DMS114 treated with DMSO at 0.1 percent for 48 hours (cell line): Measurements from ENCODE around the gene RHOU.
"Not testable (repeated sequence)": the region's sequence is repeated elsewhere in the genome, so short reads cannot be mapped to it uniquely, and the experiment has no call there.

Experiments used
- DNase-seq: peaks from one replicate; lab custom pipeline; 2025; ENCODE audit not compliant: unreplicated experiment; lab: John Stamatoyannopoulos, UW

Gene RHOU

DNA sequence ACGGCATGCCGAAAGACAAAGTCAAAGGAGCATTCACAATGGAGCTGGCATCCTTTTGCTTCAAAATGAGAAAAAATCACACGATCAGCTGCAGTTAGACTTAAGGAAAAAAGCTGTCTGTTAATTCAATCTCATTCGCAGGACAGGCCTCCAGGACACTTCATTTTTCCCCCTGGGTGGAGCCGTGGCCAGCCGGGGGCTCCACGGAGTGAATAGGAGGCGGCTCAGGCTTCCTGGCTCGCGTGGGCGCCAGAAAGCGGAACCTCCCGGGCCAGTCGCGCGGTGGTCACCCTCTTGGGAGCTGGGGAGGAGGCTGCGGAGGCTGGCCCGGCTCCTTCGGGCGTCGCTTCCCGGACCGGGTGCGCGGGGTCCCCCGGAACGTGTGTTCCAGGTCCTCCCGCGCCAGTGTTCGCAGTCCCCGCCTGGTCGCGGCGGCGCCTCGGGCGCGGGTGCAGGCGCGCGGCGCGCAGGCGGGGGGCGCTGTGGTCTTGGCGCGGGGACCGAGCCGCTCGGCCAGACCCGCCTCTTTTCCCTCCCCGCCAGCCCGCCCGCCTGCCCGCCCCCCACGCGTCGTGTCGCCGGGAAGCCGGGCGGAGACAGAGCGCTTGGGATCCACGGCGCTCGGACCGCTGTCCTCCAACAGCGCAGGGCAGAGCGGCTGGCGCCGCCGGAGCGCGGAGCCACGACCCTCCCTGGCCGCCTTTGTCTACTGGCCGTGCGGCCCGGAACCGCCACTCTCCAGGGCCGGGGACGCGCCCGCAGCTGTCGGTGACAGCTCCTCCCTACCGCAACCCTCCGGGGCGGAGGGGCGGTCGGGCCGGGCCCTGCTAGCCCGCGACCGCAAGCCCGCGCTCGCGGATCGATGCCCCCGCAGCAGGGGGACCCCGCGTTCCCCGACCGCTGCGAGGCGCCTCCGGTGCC, at the start of gene RHOU:
Gene RHOU, plus strand, starts transcription at position 599 of the 921 bp plus-strand sequence. Its CDS starts 264 bp downstream, at position 863.
- peak; percentile 52 for DNase-seq

DNA sequence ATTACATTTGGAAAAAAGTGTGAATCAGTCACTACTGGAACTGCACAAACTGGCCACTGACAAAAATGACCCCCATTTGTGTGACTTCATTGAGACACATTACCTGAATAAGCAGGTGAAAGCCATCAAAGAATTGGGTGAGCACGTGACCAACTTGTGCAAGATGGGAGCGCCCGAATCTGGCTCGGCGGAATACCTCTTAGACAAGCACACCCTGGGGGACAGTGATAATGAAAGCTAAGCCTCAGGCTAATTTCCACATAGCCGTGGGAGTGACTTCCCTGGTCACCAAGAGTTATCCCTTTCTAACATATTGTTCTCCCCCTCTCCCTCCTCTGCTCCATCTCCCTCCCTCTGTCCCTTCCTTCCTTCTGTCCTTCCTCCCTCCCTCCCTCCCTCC, 47.7 kb upstream of the RHOU start:
- no peak for DNase-seq

DNA sequence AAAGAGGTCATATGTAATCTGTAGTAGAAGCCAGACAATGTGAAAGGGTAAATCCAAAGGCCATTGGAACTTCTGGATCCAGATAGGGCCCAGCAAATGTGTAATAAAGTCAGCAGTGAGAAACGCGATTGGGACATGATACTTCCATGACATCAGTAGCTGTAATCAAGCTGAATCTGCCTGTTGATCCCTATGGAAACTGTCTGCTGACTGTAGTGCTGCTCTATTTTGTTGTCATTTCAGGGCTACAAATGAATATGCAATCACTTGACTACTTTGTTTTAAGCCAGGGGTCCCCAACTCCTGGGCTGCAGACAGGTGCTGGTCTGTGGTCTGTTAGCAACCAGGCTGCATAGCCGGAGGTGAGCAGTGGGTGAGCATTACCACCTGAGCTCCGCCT, 46.0 kb upstream of the RHOU start:
- DNase-seq, result no peak

DNA sequence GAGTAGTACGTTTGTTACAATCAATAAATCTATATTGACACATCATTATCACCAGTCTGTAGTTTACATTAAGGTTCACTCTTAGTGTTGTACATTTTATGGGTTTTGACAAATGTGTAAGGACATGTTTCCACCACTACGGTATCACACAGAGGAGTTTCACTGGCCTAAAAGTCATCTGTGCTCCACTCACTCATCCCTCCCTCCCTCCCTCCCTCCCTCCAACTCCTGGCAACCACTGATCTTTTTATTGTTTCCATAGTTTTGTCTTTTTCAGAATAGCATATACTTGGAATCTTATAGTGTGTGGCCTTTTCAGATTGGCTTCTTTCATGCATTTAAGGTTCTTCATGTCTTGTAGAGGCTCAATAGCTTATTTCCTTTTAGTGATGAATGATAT, 44.1 kb upstream of the RHOU start:
- no peak for DNase-seq

DNA sequence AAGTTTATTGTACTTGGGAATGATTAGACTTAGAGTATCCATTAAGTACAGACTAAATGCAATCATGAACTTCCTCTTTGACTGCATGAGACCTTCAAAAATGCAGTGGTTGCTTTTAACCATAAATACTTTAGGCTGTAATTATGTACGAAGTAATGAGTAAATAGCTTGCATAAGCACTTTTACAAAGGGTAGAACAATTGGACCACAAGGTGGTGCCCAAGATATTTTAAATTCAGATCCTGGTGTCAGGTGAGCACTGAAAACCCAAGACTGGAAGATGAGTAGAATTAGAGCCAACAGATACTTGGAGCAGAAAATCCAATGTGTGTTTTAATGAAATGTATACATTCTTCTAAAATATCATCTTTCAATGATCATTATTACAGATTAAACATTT, 43.4 kb upstream of the RHOU start:
- DNase-seq, result peak; percentile 23

DNA sequence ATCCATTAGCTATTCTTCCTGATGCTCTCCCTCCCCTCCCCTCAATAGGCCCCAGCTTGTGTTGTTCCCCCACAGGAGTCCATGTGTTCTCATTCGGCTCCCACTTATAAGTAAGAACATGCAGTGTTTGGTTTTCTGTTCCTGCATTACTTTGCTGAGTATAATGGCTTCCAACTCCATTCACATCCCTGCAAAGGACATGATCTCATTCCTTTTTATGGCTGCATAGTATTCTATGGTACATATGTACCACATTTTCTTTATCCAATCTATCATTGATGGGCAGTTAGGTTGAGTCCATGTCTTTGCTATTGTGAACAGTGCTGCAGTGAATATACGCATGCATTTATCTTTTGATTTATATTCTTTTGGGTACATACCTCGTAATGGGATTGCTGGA, 40.8 kb upstream of the RHOU start:
- DNase-seq, result not testable (repeated sequence)

DNA sequence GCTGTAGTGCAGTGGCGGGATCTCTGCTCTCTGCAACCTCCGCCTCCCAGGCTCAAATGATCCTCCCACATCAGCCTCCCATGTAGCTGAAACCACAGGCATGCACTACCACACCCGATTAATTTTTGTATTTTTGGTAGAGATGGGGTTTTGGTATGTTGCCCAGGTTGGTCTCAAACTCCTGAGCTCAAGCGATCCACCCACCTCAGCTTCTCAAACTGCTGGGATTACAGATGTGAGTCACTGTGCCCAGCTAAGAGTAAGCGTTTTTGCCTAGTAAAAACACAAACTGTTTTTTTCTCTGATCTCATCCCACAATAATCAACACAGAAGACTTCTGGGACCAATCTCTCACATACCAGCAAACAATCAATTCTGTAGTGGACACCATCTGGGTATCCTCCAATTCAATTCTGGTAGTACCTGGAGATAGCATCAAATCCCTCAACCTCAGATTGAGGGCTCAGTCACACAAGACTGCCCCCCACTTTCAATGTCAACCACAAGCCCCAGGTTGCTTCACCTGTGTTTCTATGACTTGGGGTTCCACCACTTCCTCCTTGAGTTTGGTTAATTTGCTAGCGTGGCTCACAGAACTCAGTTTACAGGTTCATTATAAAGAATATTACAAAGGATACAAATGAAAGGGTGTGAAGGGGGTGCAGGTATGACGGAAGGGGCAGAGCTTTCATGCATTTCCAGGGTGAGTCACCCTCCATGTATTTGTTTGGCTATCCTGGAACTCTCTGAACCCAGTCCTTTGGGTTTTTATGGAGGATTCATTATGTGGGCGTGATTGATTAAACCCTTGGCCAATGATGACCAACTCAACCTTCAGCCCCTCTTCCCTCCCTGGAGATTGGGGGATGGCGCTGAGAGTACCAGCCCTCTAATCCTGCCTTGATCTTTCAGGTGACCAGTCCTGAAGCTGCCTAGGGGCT, 40.0 kb upstream of the RHOU start:
- DNase-seq, result no peak

DNA sequence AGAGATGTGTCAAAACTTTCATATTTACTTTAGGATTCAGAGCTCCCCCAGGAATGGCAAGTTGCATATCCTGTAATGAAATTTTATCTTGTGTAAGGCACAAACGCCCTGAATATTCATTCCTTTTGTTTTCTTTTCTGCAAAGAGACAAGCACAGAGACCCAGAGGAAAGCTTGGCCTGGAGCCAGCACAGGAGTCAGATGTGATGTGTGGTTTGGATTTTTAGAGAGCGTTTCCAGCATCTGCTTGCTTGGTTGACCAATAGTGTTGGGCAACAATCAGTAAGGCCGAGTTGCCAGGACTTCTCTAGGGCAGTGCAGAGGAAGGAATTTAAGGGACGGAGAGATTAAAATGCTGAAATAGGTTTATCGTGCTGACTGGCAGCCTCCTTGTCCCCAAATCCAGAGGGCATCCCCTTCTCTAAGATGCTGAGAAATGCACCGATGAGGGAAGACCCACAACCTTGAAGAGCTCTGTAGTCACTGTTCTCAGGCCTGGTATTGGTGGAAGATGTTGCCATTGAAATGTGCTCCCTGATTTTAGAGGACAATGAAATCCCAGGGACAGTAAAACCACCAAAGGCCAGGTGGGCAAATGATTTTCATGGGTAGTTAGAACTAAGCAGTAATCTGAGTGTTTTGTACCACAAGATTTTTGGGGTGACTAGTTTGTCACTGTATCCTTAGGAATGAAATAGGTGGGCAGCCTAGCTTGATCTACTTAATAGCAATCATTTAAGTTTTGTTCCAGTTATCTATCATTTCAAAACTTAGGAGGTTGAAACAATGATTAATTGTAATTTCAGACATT, 37.9 kb upstream of the RHOU start:
- no peak for DNase-seq

DNA sequence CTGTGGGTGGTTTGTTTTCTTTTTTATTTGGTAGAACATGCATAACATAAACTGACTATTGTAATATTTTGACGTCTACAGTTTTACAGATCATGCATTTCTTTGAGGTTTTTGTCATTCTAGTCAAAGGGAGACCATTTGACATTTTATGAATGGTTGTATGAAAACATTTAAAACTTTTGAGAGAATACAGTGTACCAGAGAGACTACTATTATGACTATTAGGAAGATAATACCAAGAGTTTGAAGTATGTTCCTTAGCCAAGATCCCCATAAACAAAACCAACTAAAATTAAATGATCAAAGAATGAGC, 37.3 kb upstream of the RHOU start:
- no peak for DNase-seq

DNA sequence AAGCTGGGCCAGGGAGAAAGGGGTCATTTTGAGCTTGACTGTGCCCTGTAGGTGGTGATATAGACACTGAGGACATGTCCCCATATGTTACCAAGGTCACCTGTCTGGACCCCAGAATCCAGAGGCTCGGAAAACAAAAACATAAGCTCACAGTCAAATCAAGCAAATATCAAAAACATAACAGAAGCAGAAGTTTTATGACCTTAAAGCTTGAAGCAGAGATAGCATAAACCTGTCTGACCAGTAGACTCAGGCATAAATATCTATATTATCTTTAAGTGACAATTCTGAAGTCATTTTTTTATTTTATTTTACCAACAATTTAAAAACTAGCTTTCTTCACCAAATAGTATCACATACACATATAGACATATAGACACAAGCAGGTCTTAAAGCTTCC, 32.8 kb upstream of the RHOU start:
- no peak for DNase-seq

DNA sequence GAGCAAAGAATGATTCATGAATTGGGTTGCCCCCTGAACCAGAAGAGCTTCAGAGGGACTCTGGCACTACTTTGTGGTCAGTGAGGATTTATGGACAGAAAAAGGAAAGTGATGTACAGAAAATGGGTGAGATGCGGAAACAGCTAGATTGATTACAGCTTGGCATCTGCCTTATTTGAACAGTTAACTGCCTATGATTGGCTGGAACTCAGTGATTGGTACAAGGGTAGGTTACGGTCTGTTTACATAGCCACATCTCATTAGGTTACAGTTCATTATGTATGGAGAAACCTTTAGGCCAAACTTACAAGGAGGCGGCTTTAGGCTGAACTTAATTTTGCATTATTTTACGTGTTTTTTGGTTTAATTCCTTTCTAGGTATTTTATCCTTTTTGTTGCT, 29.0 kb upstream of the RHOU start:
- DNase-seq, result no peak

DNA sequence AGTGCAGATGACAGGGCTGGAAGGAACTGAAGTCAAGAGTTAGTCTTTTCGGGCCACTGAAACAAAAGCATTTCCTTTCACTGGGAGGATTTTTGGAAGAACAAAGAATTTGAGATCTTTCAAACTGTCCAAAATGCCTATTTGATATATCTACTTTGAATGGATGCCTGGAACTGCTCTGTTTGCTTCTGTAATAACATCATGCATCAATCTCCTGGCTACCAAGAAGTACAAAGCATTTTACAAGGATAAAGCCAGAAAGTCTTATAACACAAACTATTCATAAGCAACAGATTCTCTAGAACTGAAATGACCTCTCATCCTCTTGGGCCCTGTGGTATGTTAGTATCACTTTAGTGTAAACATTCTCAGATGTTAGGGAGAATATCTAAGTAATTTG, 18.2 kb upstream of the RHOU start:
- no peak for DNase-seq

DNA sequence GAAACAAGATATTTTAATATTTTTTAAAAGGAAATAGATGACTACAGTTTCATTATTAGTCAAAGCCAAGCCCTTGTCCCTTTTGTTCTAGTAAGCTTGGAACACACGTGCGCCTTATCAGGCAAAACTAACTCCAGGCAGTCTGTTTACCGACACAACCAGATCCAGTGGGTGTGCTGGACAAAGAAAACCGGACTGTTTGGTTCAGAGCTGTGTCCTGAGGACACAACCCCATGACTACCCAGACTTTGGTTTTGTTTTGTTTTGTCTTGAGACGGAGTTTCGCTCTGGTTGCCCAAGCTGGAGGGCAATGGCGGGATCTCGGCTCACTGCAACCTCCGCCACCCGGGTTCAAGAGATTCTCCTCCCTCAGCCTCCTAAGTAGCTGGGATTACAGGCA, 13.9 kb upstream of the RHOU start:
- no peak for DNase-seq

DNA sequence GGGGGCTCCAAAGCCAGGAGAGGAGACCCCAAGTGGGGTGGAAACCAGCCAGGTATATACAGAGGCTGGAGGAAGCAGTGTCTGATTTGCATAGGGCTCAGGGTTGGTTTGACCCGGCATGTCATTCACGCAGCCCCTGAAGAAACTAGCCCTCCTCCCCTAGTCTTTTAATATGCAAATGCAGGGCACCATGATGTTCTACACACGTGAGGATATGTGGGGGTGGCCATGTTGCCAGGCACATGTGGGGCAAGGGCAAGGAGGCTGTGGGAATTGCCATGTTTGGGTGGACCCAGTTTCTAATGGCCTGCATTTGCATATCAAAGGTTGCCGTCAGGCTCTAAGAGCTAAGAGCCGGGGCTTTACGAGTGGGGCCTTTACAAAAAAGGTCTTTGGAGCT, 12.0 kb upstream of the RHOU start:
- DNase-seq, result no peak

DNA sequence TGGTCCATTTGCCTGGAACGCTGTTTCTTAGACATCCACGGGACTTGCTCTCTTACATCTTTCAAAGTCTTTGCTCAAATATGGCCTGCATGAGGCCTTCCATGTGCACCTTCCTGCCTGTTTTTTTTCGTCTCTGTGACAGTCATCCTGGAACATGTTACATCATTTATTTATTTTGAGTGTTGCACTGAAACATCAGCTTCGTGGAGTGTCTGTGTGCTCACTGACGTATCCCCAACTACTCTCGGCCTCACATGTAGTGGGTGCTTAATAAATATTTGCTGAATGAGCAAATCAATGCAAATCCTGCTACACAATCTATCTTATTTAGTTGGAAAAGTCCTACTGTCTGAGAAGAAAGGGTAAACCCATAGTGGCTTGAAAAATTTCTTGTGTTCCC, 11.4 kb upstream of the RHOU start:
- DNase-seq, result no peak

DNA sequence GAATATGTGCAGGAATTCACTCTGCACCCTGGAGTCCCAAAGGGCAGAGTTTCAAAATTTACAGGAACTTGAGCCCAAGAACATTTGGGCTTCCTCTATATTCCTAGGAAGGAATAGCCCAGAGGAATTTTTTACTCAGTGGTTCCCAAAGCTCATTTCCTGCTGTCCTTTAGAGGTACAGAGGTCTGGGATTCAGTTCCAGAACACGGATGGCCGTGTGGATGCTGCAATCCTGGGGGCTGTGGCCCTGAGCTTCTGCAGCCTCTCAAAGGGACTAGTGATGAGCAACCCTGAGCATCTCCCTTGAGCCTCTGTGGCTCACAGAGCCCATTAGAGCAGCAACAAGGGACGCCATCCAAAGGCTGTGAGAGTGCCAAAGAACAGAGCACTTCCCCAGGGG, 10.1 kb upstream of the RHOU start:
- DNase-seq, result no peak

DNA sequence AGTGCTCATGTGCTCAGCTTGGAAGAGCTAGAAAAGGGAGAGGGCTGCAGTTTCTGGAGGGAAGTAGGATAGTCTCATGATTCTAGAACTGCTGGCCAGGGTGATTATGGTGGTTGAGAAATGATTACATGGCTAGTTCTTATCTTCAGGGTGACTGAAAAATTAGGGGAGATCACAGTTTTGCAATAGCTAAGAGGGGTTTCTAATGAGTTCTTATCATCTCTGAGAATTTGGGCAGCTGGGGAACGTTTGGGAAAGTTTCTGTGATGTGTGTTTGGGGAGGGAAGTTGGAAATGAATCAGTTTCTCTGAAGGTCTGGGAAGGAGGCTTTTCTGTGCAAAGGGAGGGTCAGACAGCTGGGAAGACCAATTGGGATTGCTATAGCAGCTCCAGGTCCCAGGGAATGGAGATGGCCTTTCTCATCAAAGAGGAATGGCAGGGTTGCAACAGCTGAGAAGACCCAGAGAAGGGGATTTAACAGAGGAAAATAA, 7.6 kb upstream of the RHOU start:
- no peak for DNase-seq

DNA sequence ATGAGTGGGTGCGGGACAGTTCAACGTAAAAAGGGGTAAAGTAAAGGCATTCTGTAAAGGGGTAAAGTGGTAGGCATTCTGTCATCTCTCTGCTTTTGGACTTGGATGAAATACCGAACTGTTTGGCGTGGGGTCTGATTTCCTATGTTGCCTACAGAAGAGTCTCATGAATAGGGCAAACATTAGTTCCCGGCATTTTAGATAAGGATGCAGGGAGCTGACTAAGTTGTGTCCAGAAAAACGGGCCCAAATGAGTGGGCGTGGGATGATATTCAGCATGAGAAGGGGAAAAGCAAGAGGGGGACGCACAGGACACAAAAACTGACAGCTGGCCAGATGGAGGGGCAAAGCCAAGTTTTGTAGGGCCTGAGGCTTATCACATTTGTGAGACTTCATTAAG, 2.9 kb upstream of the RHOU start:
- DNase-seq, result no peak

DNA sequence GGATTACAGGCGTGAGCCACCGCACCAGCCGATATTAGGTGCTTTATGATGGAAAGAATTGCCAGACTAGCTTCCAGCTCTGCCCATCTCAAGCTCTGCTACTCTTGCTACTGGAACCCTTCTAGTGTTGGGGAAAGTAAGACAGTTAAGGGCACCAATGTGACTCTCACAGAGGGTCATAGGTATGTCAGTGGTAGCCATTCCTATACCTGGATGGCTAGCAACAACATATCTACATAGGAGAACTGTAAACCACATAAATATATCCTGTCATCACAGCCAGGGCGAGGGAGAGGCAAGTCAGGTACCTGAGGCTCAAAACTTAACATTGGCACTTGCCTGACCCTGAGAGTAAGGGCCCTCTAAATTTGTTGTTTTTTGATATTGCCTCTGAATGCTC, 1.7 kb upstream of the RHOU start:
- DNase-seq, result no peak

DNA sequence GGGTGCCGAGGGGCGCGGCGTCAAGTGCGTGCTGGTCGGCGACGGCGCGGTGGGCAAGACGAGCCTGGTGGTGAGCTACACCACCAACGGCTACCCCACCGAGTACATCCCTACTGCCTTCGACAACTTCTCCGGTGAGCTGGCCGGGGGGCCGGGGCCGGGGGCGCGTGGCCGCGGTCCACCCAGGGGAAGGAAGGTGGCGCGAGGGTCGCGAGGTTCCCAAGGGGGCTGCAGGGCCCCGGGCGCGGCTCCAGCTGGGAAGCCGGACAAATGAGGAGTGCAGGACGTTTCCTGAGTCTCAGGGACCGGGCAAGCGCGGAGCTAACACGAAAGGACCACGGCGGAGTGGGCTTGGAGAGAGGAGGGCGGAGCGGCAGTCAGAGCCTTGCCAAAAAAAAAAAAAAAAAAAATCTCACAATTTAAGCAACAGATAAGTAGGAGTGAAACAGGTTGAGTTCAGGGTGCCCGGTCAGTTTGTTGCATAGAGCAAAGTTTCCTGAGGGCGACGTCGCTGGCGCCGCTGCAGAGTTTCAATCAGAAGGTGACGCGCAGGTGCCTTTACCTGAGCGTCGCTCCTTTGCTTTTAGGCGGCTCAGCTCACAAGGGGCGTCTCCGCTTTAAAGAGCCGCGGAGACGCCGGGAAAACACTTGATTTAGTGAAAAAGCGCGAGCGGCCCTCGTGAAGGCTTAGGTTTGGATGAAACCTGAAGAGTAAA, 750 bp downstream of the RHOU start:
- peak; percentile 6 for DNase-seq
